ENCODE measurements around the gene CCDC197.

Gene CCDC197

DNA sequence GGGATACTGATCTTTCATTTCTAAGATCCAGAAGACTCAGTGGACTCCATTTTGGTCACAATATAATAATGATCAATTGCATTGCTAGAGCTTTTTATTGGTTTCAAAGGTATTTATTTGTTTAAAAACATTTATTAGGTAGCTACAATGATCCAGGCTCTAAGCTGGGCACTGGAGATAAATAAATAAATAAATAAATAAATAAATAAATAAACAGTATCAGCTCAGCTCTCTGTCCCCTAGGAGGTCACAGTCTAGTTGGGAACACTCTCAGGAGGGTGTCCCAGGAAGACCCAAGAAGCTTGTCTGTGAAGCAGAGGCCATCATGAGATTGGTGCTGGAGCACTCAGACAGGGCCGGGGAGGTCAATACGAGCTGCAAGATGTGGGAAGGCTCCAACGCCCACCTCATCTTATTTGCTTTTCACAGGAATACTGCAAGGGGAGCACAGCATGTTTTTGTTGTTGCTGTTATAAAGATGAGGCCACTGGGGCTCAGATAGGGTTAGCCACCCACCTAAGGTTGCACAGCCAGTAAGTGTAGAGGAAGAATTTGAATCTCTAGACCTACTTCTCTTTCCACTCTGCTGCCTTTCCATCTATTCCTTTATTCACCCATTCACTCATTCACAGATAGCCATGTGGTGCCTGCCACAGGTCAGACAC, 36.2 kb upstream of the CCDC197 start:
- FAIRE-seq (no peak), DNase-seq (ENCODE audit: insufficient read length, low spot score) (no peak)

DNA sequence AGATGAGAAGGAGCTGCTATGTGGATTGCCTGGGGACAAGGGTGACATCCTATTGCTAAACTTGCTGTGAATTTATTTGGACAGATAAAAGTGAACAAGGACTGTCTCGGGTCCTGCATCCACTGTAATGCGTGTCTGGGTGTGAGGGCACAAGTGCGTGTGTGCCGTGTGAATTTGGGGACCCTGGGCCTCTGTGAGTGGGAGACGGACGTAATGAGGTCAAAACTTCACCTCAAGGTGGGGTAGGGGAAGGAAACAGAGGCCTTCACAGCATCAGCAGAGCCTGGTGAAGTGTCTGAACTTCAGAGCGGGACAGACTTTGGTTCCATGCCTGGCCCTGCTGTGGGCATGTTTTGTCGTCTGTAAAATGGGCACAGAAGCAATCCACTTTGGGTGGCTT, 35.5 kb upstream of the CCDC197 start:
- DNase-seq (ENCODE audit: insufficient read length, low spot score) (no peak), FAIRE-seq (no peak)

DNA sequence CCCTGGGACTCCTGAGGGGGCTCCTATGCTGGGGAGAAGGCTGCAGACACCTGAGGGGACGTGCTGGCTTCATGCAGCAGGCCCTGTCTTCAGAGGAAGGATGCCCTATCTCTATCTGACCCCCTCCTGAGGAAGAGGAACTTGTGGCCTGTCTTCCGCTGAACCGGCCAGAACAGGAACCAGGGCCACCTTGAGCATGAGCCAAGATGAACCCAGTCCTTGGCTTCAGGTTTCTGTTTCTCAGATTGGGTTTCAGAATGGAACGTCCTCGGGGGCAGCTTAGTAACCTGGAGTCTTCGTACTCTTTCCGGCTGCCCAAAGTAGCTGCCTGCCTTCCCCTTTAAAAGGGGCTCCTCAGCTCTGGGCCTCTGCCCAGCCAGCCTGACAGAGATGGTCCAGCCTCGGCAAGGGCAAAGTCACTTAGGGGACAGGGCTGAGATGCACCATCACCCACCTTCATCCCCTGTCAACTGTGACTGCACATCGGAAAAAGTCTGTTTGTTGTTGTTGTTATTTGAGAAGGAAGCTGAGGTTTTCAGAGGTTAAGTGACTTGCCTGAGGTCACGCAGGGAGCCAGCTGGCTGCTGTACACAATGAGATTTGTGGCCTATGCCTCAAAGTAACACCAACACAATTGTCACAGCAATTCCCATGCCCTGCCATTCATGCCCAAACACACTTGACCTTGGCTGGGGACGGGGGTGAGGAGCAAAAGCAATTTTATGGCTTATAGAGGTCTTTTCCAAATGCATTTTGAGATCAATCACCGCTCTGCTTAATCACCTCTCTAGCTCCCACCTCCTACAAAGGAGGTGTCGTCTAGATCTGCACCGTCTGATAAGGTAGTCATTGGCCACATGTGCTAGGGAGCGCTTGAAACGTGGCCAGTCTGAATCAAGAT, 34.1 kb upstream of the CCDC197 start:
- DNase-seq (ENCODE audit: insufficient read length, low spot score): no peak
- peak; percentile 49 for FAIRE-seq

GRCh38 chr14:93963692-93964091, 33.4 kb upstream of the CCDC197 start:
- no peak for FAIRE-seq
- no peak for DNase-seq (ENCODE audit: insufficient read length, low spot score)

- DNase-seq (ENCODE audit: insufficient read length, low spot score): no peak
- FAIRE-seq: no peak
Measured at GRCh38 chr14:93964281-93964680, 32.8 kb upstream of the CCDC197 start.

DNA sequence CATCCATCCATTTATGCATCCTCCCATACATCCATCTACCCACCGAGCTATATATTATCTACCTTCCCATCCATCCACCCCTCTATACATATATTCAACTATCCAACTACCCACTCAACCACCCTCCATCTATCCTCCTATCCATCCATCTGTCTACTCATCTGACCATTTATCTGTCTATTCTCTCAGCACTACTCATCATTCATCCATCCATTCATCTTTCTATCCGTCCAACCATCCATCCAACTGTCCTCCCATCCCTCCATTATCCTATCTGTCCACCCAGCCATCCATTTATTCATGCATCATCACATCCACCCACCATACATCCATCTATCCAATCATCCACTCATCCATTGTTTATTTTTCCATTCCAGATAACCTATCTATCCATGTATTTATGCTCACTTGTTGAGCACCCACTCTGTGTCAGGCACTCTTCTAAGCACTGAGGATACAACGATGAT, 32.2 kb upstream of the CCDC197 start:
- no peak for FAIRE-seq
- no peak for DNase-seq (ENCODE audit: insufficient read length, low spot score)

DNA sequence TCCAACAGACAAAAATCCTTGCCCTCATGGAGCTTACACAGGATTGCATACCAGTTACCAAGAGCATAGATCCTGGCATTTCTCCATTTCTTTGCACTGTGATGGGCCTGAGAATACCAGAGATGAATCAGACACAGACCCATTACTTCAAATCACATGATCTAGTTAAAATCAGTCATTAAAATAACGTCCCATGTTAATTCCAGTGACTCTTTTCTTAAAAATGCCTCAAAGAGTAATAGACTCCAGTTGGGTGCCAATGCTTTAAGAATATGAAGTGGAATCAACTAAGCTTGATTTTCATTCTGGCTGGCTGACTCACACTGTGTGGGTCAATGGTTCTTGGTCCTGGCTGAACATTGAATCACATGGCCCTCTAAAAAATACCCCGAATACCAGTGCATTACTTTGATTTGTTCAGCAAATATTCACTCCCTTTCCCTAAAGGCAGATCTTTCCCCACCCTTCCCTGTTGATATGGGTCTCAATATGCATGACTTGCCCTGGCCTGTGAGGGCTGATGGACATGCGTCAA, 31.7 kb upstream of the CCDC197 start:
- peak; percentile 35 for DNase-seq (ENCODE audit: insufficient read length, low spot score)
- no peak for FAIRE-seq

GRCh38 chr14:93965946-93966474, 31.1 kb upstream of the CCDC197 start:
- DNase-seq (ENCODE audit: insufficient read length, low spot score) (no peak), FAIRE-seq (no peak)

- no peak for DNase-seq (ENCODE audit: insufficient read length, low spot score)
- no peak for FAIRE-seq
Measured at GRCh38 chr14:93967637-93968250, 29.4 kb upstream of the CCDC197 start.

DNA sequence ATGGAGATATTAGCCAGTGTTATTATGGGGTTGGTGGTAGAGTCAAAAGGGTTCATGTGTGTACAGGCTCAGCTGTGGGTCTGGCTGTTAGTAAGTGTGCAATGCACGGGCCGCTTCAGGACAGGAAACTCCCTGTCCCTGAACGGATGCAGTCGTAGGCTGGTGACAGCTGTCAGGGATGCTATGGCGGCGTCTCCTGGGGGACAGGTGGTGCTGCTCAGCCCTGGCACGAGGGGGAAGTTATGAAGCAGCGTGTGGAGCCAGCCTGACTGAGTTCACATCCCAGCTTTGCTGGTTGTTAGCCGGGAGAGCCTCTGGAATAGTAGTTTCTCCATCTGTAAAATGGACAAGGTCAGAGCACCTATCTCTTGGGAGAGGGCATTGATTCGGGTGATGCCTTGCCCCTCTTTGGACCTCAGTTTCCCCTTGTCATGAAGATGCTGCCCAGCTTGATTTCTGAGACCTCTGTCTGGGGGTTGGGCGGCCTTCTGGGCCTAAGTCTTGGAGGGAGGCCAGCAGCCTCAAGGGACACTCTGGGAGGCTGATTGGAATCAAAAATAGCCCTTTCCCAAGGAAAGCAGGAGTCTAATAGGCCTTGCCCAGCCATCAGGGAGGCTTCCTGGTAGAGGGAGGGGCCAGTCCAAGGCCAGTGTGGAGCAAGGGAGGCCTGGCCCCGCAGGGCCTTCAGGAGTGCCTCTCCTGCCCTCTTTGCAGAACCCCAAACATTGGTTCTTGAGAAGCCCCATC, 27.8 kb upstream of the CCDC197 start:
- no peak for DNase-seq (ENCODE audit: insufficient read length, low spot score)
- no peak for FAIRE-seq

- FAIRE-seq (peak; percentile 73), DNase-seq (ENCODE audit: insufficient read length, low spot score) (peak; percentile 31)
Measured at GRCh38 chr14:93970585-93970964, 26.5 kb upstream of the CCDC197 start.

DNA sequence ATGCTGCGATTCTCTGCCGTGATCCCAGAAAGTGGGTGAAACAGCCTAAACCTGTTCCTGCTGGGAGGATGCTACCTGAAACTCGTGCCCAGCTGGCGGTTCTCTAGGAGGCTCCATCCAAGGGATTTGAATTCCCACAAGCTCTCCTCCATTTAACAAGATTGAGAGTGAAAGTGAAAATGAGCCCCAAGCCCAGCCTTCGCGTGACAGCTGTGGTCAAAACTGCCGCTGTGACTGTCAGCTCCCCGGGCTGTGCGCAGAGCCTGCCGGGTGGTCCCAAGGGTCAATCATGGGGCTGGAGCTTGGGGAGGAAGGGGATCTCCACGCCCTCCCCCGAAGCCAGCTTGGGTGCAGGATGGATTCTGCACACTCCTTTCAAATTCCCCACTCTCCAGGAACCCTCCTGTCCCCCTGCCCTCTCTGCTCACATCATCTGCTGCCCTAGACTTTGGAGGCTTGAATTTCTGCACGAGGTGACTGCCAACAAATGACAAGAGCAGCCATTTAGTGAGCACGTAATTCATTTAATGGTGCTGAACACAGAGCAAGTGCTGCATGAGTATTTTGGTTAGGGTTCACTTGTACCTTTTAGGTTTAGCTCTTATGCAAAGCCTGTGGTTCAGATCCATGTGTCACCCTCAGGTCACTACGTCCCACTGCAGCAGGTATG, 26.0 kb upstream of the CCDC197 start:
- FAIRE-seq: no peak

DNA sequence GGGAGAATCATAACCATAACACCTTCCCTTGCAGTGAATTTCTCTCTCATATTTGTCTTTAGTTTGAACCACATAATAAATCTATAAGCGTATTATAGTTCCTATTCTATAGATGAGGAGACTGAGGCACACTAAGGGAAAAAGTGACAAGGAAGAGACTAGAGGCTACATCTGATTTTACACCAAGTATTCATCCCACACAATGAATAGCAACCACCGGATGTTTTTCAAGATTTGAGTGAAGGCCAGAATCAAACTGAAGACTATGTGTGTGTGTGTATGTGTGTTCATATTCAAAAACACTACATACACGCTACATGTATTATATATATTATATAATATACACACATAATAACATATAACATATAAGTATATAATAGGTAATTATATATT, 25.5 kb upstream of the CCDC197 start:
- DNase-seq (ENCODE audit: insufficient read length, low spot score) (no peak), FAIRE-seq (no peak)

More for the DNA sequence above, 26.0 kb upstream of the CCDC197 start:
- DNase-seq (ENCODE audit: insufficient read length, low spot score): no peak

- DNase-seq (ENCODE audit: insufficient read length, low spot score) (no peak), FAIRE-seq (no peak)
Measured at GRCh38 chr14:93972618-93973205, 24.4 kb upstream of the CCDC197 start.

DNA sequence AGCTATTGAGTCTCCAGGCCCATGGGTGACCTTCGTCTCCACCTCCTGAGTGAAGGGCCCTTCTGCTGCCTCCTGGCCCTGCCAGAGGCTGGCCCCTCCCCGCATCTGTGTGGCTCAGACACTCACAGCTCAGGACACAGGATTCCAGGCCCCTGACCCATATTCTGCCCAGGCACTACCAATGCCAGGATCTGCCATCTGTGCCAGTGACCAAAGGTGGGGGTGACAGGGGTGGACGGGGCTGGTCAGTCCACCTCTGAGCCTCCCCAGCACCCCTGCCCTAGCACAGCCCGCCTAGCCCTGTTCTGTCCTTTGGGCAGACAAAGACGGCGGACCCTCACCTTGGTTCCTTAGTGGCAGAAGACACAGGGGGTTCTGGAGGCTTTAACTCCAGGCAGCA, 23.5 kb upstream of the CCDC197 start:
- no peak for DNase-seq (ENCODE audit: insufficient read length, low spot score)
- FAIRE-seq: no peak

DNA sequence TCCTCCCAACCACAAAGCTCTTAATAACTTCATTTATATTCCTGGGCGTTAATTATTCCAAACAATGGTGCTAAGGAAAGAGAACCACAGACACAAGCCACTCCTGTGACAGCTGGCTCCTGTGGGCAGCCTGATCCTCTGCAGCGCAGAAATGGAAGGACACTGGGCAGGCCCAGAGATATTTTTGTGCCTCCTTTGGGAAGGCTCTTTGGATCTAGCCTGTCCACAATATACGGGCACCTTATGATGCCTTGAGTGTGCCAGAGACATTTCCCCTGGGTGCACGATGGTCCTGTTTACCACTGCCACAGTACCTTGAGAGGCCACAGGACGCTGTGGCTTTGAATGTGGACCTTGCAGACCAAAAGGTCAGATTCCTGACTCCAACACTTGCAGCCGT, 22.8 kb upstream of the CCDC197 start:
- no peak for FAIRE-seq
- DNase-seq (ENCODE audit: insufficient read length, low spot score): no peak

DNA sequence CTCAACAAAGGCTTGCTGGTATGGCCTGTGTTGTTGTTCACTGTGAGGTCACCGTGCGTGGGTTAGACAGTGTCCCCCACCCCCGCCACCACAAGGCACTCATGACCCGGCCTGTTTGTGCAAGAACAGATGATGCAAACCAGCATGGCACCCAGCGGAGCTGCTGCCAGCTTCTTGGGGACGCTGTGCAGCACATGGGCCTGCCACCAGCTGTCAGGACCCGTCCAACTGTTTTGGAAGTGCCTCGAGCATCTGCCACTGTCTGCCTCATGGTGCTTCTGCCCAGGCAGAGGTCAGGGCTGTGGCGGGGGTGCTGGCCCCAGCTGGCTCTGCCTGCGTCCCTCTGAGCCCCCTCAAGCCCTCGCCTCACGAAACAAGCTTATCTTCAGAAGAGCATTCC, 22.3 kb upstream of the CCDC197 start:
- no peak for DNase-seq (ENCODE audit: insufficient read length, low spot score)
- FAIRE-seq: no peak

DNA sequence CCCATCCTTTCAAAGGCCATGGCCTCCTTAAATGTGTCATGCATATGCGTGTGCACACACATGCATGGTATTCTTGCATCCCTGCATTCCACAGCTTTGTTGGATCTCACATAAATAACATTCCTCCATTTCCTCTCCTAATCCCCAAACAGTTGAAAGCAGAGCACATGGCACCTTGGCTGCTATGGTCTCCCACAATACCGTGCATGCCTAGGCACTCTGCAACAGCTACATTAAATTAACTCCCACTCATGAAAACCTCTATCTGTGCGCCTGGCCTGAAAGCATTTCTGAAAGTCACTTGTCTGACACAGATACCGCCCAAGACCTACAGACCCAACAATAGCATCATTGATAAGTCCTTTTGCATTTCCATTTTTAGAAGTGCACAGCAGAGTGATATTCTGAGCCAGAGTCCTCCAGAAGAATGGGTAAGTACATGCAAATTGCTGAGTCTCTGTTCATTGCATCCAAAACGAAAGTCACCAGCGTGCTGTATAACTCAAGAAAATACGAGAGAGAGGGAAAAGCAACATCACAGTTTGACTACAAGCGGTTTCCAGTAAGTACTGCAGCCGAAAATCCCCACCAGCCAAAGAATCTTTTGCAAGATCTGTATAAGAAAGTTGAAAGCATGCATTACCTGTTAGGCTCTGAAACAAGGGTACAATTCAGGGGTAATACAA, 21.2 kb upstream of the CCDC197 start:
- DNase-seq (ENCODE audit: insufficient read length, low spot score) (no peak), FAIRE-seq (no peak)

GRCh38 chr14:93976477-93977057, 20.5 kb upstream of the CCDC197 start, which contains the start of gene ASB2:
Gene ASB2, minus strand, starts transcription at chr14:93976570. Its CDS starts 12,031 bp downstream, at chr14:93964539.
- FAIRE-seq: no peak
- no peak for DNase-seq (ENCODE audit: insufficient read length, low spot score)
